K562 (cell line): ENCODE data around the gene DCXR. TPM values are rescaled to one million over a fixed set of nuclear protein-coding genes. Genes with fewer than 3 reads are reported as not detected.

ENCODE experiments used
- ARID2 ChIP-seq: fragments of 450-650 bp; IDR thresholded peaks from 2 replicates; pipeline ENCODE4 v1.6.1; 2017; ENCODE audit warnings: antibody characterized with exemption, mild to moderate bottlenecking
- EP400 ChIP-seq: fragments of 450-650 bp; IDR thresholded peaks from 2 replicates; pipeline ENCODE4 v1.6.1; 2017; ENCODE audit warnings: antibody characterized with exemption, mild to moderate bottlenecking, moderate library complexity
- FOXA3 ChIP-seq, 2 experiments: fragments of 450-650 bp in 1 of 2; sonication (generic) in 1 of 2; formaldehyde crosslinking; IDR thresholded peaks in 1 of 2; conservative IDR thresholded peaks in 1 of 2; 2 replicates each; pipeline versions ENCODE4 v1.4.0 to v1.8.0; 2020 to 2022; ENCODE audit warnings: mild to moderate bottlenecking in 2 of 2, missing genetic modification reagents in 1 of 2
- GTF2F1 ChIP-seq: IDR thresholded peaks from 2 replicates; pipeline ENCODE4 v1.6.1; 2011; ENCODE audit warnings: low read depth, low read length, improper control_type of control experiment
- L3MBTL2 ChIP-seq: fragments of 450-650 bp; IDR thresholded peaks from 2 replicates; pipeline ENCODE4 v1.6.1; 2016; ENCODE audit warnings: mild to moderate bottlenecking, moderate library complexity
- NFE2 ChIP-seq: IDR thresholded peaks from 2 replicates; pipeline ENCODE4 v1.6.1; 2014; ENCODE audit warnings: antibody characterized with exemption, low read depth
- NFE2L1 ChIP-seq: fragments of 450-650 bp; IDR thresholded peaks from 2 replicates; pipeline ENCODE4 v1.6.1; 2016; ENCODE audit warnings: missing genetic modification characterization, low read depth, mild to moderate bottlenecking, missing compliant biosample characterization, moderate library complexity, borderline replicate concordance
- NRF1 ChIP-seq, 2 experiments: fragments of 450-650 bp; IDR thresholded peaks in 1 of 2; conservative IDR thresholded peaks in 1 of 2; 2 replicates each; pipeline ENCODE4 v1.6.1; 2014; ENCODE audit warnings: mild to moderate bottlenecking in 2 of 2
- POLR2AphosphoS2 ChIP-seq: IDR thresholded peaks from 2 replicates; pipeline ENCODE4 v1.6.1; 2012; ENCODE audit warnings: low read length, improper control_type of control experiment
- POLR2G ChIP-seq: fragments of 200-400 bp; formaldehyde crosslinking; IDR thresholded peaks from 2 replicates; pipeline ENCODE4 v1.6.1; 2017; ENCODE audit warnings: low read depth, mild to moderate bottlenecking, antibody characterized with exemption, low read length, moderate library complexity
- RBBP5 ChIP-seq: fragments of 200-600 bp; sonication (generic); IDR thresholded peaks from 2 replicates; pipeline ENCODE4 v1.6.1; 2012; ENCODE audit warnings: borderline replicate concordance, mild to moderate bottlenecking, low read length, control low read depth, inconsistent platforms; ENCODE audit not compliant: insufficient read depth, poor library complexity, severe bottlenecking
- TEAD1 ChIP-seq, 2 experiments: fragments of 450-650 bp in 1 of 2; sonication (generic) in 1 of 2; formaldehyde crosslinking; IDR thresholded peaks; 2 replicates each; pipeline versions ENCODE4 v1.4.0 to v1.8.0; 2020 to 2022; ENCODE audit warnings: mild to moderate bottlenecking in 2 of 2, missing genetic modification reagents in 1 of 2
- ZNF324 ChIP-seq: fragments of 250-450 bp; sonication (Bioruptor Pico); IDR thresholded peaks from 2 replicates; pipeline ENCODE4 v1.4.0; 2020; ENCODE audit warnings: mild to moderate bottlenecking
- ZNF408 ChIP-seq: fragments of 250-450 bp; sonication (Bioruptor Pico); IDR thresholded peaks from 2 replicates; pipeline ENCODE4 v1.4.0; 2020; ENCODE audit warnings: low read depth, mild to moderate bottlenecking, moderate library complexity
- polyA plus RNA-seq, 8 experiments: library from polyadenylated mRNA; depleted of rRNA in 4 of 8; stranded (reverse) in 5 of 8; unstranded in 3 of 8; fragments of >200 nt; fragmentation: Nextera tagmentation in 2 of 8; fragmentation: Illumina TruSeq in 1 of 8; extraction: Ambion mirVana in 2 of 8; extraction: Trizol in 1 of 8; gene quantifications; 2 replicates each; pipeline versions ENCODE4 v1.2.1 to v1.2.3, GENCODE V29; 2011 to 2014; ENCODE audit warnings: inconsistent platforms in 1 of 8, missing spikeins in 1 of 8
- total RNA-seq, 7 experiments: library from RNA; depleted of rRNA in 6 of 7; stranded (reverse); fragments of >200 nt in 6 of 7; fragmentation: Illumina TruSeq in 2 of 7; extraction: Trizol in 2 of 7; gene quantifications; 2 replicates each; pipeline versions ENCODE4 v1.2.1 to v1.2.3, GENCODE V29; 2011 to 2021; ENCODE audit warnings: low replicate concordance in 1 of 7
- TF ChIP-seq, protein P1 (sequence below), 2 experiments: fragments of 450-650 bp in 1 of 2; sonication (generic) in 1 of 2; formaldehyde crosslinking in 1 of 2; IDR thresholded peaks; 2 replicates each; pipeline versions ENCODE4 v1.7.1 to v1.9.0; 2016 to 2022; ENCODE audit warnings: inconsistent platforms in 1 of 2, mild to moderate bottlenecking in 1 of 2, missing genetic modification reagents in 1 of 2
- TF ChIP-seq, protein P2 (sequence below): fragments of 450-650 bp; formaldehyde crosslinking; IDR thresholded peaks from 2 replicates; pipeline ENCODE4 v1.4.0; 2022; ENCODE audit warnings: missing genetic modification characterization

Gene DCXR
- total and polyA plus RNA-seq, 9 of the 15 experiments (the other 6 are each of a cell fraction or from before 2014, with no cell fraction given): 21.3 to 274 (median 156) TPM

DNA sequence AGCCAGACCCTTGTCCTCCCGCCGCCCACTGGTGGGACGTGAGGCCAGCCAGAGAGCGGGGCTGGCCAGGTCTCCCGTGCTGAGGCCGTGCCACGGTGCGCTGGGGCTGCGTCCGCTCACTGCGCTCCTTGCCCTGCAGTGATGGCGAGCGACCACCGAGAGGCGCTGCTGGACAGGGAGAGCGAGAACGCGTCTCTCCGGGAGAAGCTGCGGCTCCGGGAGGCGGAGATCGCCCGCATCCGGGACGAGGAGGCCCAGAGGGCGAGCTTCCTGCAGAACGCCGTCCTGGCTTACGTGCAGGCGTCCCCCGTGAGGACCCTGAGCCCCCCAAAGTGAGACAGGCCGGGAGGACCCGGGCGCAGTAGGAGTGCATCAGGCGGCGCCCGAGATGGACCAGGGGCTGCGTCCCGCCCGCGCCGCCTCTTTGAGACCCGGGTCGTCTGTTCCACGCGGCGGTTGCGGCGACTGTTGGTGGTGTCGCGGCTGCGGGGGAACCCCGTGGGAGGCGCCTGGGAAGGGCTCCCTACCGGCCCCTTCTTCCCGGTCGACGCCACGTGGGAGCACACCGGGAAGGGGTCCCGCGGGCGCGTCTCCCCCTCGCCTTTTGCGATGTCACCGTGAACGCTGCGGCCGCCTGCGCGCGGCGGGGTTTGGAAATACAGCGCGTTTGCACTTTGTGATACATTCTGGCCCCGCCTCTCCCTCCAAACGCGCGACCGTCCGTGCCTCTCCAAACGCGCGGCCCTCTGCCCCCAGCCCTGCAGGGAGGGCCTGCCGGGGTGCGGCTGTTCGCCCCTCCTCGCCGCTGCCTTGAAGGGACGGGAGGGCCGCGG, 6.8 kb downstream of the DCXR start (continued):
- TF ChIP-seq, protein P1, sequence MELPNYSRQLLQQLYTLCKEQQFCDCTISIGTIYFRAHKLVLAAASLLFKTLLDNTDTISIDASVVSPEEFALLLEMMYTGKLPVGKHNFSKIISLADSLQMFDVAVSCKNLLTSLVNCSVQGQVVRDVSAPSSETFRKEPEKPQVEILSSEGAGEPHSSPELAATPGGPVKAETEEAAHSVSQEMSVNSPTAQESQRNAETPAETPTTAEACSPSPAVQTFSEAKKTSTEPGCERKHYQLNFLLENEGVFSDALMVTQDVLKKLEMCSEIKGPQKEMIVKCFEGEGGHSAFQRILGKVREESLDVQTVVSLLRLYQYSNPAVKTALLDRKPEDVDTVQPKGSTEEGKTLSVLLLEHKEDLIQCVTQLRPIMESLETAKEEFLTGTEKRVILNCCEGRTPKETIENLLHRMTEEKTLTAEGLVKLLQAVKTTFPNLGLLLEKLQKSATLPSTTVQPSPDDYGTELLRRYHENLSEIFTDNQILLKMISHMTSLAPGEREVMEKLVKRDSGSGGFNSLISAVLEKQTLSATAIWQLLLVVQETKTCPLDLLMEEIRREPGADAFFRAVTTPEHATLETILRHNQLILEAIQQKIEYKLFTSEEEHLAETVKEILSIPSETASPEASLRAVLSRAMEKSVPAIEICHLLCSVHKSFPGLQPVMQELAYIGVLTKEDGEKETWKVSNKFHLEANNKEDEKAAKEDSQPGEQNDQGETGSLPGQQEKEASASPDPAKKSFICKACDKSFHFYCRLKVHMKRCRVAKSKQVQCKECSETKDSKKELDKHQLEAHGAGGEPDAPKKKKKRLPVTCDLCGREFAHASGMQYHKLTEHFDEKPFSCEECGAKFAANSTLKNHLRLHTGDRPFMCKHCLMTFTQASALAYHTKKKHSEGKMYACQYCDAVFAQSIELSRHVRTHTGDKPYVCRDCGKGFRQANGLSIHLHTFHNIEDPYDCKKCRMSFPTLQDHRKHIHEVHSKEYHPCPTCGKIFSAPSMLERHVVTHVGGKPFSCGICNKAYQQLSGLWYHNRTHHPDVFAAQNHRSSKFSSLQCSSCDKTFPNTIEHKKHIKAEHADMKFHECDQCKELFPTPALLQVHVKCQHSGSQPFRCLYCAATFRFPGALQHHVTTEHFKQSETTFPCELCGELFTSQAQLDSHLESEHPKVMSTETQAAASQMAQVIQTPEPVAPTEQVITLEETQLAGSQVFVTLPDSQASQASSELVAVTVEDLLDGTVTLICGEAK (IDR thresholded peaks at IDR 0.05): 0 out of 2 replicates have a peak, but pooled peaks have one; percentile 42
- TF ChIP-seq, protein P1 (CRISPR knock-in tag; IDR thresholded peaks at IDR 0.05): no peak
- TF ChIP-seq POLR2G (peak; percentile 78; the same call in 1 of the 2 replicates), GTF2F1 (0 out of 2 replicates have a peak, but pooled peaks have one; percentile 13), TEAD1 (CRISPR knock-in tag; IDR thresholded peaks at IDR 0.05) (peak in 1 of 2 experiments; percentile 58; a peak in 1 of 4 replicates), RBBP5 (peak; percentile 71), EP400 (peak; percentile 77; the same call in 1 of the 2 replicates), ARID2 (peak; percentile 66; the same call in 1 of the 2 replicates), ZNF408 (CRISPR knock-in tag) (no peak), NFE2L1 (no peak), POLR2AphosphoS2 (no peak), NFE2 (peak; percentile 51; the same call in 1 of the 2 replicates), L3MBTL2 (peak; percentile 74), FOXA3 (CRISPR knock-in tag; conservative IDR thresholded peaks at IDR 0.05 in 1 of 2, IDR thresholded peaks at IDR 0.05 in 1 of 2) (0 out of 4 replicates have a peak, but pooled peaks of 1 of the 2 experiments have one; percentile 36), ZNF324 (CRISPR knock-in tag) (no peak), NRF1 (conservative IDR thresholded peaks at IDR 0.05 in 1 of 2, IDR thresholded peaks at IDR 0.05 in 1 of 2) (peak; percentile 81 to 82)
- TF ChIP-seq, protein P2, sequence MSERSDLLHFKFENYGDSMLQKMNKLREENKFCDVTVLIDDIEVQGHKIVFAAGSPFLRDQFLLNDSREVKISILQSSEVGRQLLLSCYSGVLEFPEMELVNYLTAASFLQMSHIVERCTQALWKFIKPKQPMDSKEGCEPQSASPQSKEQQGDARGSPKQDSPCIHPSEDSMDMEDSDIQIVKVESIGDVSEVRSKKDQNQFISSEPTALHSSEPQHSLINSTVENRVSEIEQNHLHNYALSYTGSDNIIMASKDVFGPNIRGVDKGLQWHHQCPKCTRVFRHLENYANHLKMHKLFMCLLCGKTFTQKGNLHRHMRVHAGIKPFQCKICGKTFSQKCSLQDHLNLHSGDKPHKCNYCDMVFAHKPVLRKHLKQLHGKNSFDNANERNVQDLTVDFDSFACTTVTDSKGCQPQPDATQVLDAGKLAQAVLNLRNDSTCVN (CRISPR knock-in tag): no peak
